Testis (tissue), 3 donors: Measurements from ENCODE around the gene TEX26. TPM values are rescaled to one million over a fixed set of nuclear protein-coding genes. Genes with fewer than 3 reads are reported as not detected.
"Not testable (repeated sequence)": the region's sequence is repeated elsewhere in the genome, so short reads cannot be mapped to it uniquely, and the experiment has no call there.

Experiments used
- DNase-seq: peaks from one replicate; pipeline ENCODE4 v3.0.0-alpha.2; 2019
- H3K27ac ChIP-seq, 2 donors: fragments of 200-600 bp; sonication (generic); one replicate each; pipeline ENCODE4 v1.5.1; 2019
- H3K27me3 ChIP-seq: fragments of 200-600 bp; sonication (generic); one replicate; pipeline ENCODE4 v1.5.1; 2019
- H3K36me3 ChIP-seq: fragments of 200-600 bp; sonication (generic); one replicate; pipeline ENCODE4 v1.5.1; 2017; ENCODE audit warnings: low read depth; ENCODE audit errors: missing control alignments
- H3K4me1 ChIP-seq: fragments of 200-600 bp; sonication (generic); one replicate; pipeline ENCODE4 v1.5.1; 2019
- H3K4me3 ChIP-seq, 2 donors: fragments of 200-600 bp; sonication (generic); one replicate each; pipeline ENCODE4 v1.5.1; 2017 to 2019
- H3K9me3 ChIP-seq: fragments of 200-600 bp; sonication (generic); one replicate; pipeline ENCODE4 v1.5.1; 2017
- POLR2A ChIP-seq: fragments of 450-650 bp; IDR thresholded peaks from one replicate; pipeline ENCODE4 v1.6.1; 2017; ENCODE audit warnings: antibody characterized with exemption, mild to moderate bottlenecking, moderate library complexity
- WGBS, 2 donors: methylation state at CpG; one replicate each; pipeline ENCODE4 v1.1.5; 2018; 5-methylcytosine and 5-hydroxymethylcytosine counted together
- intact Hi-C: fragments of 100-400 bp; cut with DNase I; formaldehyde crosslinking; loops from one replicate; pipeline ENCODE4 v1.15.1; 2023; ENCODE audit warnings: low total_unique reads
- polyA plus RNA-seq: library from polyadenylated mRNA; stranded (reverse); fragments of 350-450 nt; fragmentation: Illumina TruSeq; extraction: RNeasy Lipid Tissue Mini Kit (QIAGEN cat#74804); gene quantifications from one replicate; pipeline ENCODE4 v1.2.3, GENCODE V29; 2014; ENCODE audit warnings: low read depth, low replicate concordance; ENCODE audit not compliant: insufficient read depth
- total RNA-seq, 2 donors: library from RNA; depleted of rRNA; stranded (reverse); fragments of >200 nt; gene quantifications; one replicate each; pipeline ENCODE4 v1.2.3, GENCODE V29; 2016
- TF ChIP-seq, protein P1 (sequence below), 3 experiments: fragments of 450-650 bp in 2 of 3; fragments of 200-600 bp in 1 of 3; sonication (generic) in 1 of 3; IDR thresholded peaks; one replicate each; pipeline ENCODE4 v1.5.1; 2016 to 2019; ENCODE audit warnings: antibody characterized with exemption in 3 of 3, mild to moderate bottlenecking in 2 of 3, moderate library complexity in 1 of 3

TEX26 gene
- total and polyA plus RNA-seq, 3 donors from 2014 or later = 5.5 to 40.7 (median 21.4) TPM

DNA sequence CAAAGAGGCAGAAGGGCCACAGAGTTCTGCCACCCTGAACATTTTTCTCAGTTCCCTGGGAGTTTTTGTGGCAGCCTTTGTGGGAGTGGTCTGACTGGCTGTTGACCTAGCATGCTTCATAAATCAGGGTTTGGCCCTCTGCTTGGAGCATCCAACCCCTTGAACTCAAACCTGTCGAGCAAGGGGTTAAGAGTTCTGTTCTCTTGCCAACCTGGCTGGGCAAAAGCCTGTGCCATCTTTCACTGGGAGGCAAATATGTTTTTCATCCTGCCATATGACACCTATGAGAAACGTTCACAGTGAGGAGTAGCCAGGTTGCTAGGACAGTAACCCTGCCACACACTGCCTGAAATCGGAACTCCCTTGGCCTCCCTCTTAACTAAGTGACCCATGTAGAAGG lies 7.7 kb upstream of the TEX26 start:
- H3K36me3 ChIP-seq = no peaks in the 10 kb centered on the region
- intact Hi-C loops = no loop called here
- peak overlapping the region; percentile 32 to 47 for H3K27ac ChIP-seq
- DNase-seq = no peak
- 73 to 79% methylated on average over 3 of the region's 3 CpGs for WGBS, 2 donors
- TF ChIP-seq, protein P1, sequence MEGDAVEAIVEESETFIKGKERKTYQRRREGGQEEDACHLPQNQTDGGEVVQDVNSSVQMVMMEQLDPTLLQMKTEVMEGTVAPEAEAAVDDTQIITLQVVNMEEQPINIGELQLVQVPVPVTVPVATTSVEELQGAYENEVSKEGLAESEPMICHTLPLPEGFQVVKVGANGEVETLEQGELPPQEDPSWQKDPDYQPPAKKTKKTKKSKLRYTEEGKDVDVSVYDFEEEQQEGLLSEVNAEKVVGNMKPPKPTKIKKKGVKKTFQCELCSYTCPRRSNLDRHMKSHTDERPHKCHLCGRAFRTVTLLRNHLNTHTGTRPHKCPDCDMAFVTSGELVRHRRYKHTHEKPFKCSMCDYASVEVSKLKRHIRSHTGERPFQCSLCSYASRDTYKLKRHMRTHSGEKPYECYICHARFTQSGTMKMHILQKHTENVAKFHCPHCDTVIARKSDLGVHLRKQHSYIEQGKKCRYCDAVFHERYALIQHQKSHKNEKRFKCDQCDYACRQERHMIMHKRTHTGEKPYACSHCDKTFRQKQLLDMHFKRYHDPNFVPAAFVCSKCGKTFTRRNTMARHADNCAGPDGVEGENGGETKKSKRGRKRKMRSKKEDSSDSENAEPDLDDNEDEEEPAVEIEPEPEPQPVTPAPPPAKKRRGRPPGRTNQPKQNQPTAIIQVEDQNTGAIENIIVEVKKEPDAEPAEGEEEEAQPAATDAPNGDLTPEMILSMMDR (IDR thresholded peaks at IDR 0.05) = no peak
- TF ChIP-seq POLR2A = no peak
- H3K9me3 ChIP-seq = no peaks in the 10 kb centered on the region
- no peaks in the 10 kb centered on the region for H3K27me3 ChIP-seq
- peaks cover 24% of the 10 kb centered on the region for H3K4me1 ChIP-seq
- no peak overlapping the region for H3K4me3 ChIP-seq

DNA sequence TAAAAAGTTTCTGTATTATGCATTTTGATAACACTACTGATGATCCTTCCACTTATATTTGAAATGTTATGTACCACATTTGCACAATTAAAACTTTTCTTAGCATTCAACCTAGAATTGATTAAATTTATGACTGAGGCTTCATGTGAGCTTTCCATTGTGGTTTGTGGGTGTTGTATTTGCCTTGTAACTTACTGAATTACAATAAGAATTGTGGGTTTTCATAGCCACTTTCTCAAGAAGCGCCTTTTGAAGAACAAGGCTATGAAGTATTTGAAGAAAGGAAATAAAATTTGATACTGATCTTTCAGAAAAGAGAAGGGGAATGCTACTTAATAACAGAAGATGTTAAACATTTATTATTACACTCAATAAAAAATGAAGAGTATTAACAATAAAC lies 7.0 kb upstream of the TEX26 start:
- 77 to 92% methylated on average over 1 of the region's 1 CpG for WGBS, 2 donors
- intact Hi-C loops = no loop called here

DNA sequence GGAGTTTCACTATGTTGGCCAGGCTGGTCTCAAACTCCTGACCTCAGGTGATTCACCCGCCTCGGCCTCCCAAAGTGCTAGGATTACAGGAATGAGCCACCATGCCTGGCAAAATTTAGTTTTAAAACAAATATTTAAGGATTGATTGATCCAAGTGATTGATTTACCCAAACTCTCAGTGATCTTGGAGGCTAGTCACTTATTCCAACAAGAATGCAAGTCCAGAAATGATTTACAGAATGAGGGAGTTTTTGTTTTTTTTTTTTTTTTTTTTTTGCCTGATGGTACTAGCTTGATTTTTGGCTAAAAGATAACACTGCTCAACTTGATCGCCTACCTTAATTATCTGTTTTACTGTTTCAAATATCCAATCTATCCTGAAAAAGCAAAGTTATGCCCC lies 5.7 kb upstream of the TEX26 start:
- no peak for DNase-seq
- intact Hi-C loops = no loop called here
- TF ChIP-seq, protein P1 (IDR thresholded peaks at IDR 0.05) = no peak
- TF ChIP-seq POLR2A = no peak
- peaks cover 19% of the 10 kb centered on the region for H3K4me1 ChIP-seq
- H3K36me3 ChIP-seq = no peaks in the 10 kb centered on the region
- H3K27me3 ChIP-seq = no peaks in the 10 kb centered on the region
- no peaks in the 10 kb centered on the region for H3K9me3 ChIP-seq
- WGBS, 2 donors = 84 to 87% methylated on average over 3 of the region's 3 CpGs
- H3K4me3 ChIP-seq = no peak overlapping the region
- peak overlapping the region in 1 of 2 donors; percentile 23 for H3K27ac ChIP-seq

More for the DNA sequence above, 7.0 kb upstream of the TEX26 start:
- DNase-seq = no peak
- H3K9me3 ChIP-seq = no peaks in the 10 kb centered on the region
- H3K36me3 ChIP-seq = no peaks in the 10 kb centered on the region
- H3K27me3 ChIP-seq = no peaks in the 10 kb centered on the region
- no peak for TF ChIP-seq POLR2A
- TF ChIP-seq, protein P1 (IDR thresholded peaks at IDR 0.05) = no peak
- peaks cover 24% of the 10 kb centered on the region for H3K4me1 ChIP-seq
- H3K4me3 ChIP-seq = no peak overlapping the region
- H3K27ac ChIP-seq = peak overlapping the region in 1 of 2 donors; percentile 47

DNA sequence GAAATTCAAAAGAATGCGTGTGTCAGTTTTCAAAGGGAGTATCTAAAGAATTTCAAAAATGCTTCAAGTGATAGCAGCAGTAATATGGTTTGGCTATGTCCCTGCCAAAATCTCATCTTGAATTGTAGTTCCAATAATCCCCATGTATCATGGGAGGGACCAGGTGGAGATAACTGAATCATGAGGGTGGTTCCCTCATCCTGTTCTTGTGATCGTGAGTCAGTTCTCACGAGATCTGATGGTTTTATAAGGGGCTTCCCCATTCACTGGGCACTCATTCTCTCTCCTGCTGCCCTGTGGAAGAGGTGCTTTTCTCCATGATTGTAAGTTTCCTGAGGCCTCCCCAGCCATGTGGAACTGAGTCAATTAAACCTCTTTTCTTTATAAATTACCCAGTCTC lies 5.3 kb upstream of the TEX26 start:
- H3K4me3 ChIP-seq, DNase-seq, H3K36me3 ChIP-seq, H3K9me3 ChIP-seq, H3K27me3 ChIP-seq, H3K27ac ChIP-seq, intact Hi-C loops: not testable (repeated sequence)
- WGBS, 2 donors = 70 to 85% methylated on average over 3 of the region's 3 CpGs
- H3K4me1 ChIP-seq = peaks cover 23% of the 10 kb centered on the region

DNA sequence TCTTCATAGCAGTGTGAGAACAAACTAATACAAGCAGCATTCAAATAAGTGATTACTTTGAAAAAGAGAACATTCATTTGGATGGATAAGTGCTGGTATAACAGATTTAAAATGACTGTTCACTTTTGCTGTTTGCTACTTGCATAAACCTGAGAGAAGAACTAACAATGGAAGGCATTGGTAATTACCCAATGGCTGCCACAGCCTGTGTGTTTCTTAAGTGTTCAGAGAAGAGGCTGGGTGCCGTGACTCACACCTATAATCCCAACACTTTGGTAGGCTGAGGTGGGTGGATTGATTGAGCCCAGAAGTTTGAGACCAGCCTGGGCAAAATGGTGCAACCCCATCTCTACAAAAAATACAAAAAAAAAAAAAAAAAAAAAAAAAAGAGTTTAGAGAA lies 4.9 kb upstream of the TEX26 start:
- no peak overlapping the region for H3K27ac ChIP-seq
- no peak for TF ChIP-seq POLR2A
- TF ChIP-seq, protein P1 (IDR thresholded peaks at IDR 0.05) = no peak
- DNase-seq = no peak
- 100% methylated on average over 1 of the region's 1 CpG for WGBS, 2 donors
- H3K4me1 ChIP-seq = peaks cover 27% of the 10 kb centered on the region
- H3K36me3 ChIP-seq = no peaks in the 10 kb centered on the region
- H3K4me3 ChIP-seq = no peak overlapping the region
- no peaks in the 10 kb centered on the region for H3K27me3 ChIP-seq
- intact Hi-C loops = no loop called here
- H3K9me3 ChIP-seq = no peaks in the 10 kb centered on the region
